GM19043 (cell line): ENCODE data around the gene GSN.

ENCODE experiments used
- ATAC-seq: cut with Tn5 transposase; IDR thresholded peaks from one replicate; pipeline ENCODE4 v1.9.1; 2021; ENCODE audit warnings: low read depth; ENCODE audit not compliant: unreplicated experiment

GSN gene

GRCh38 chr9:121267689-121268597 is at the start of gene GSN:
Gene GSN, plus strand, starts transcription at chr9:121268162. Its CDS starts 33,810 bp downstream, at chr9:121301972.
- peak; percentile 10 for ATAC-seq

GRCh38 chr9:121218357-121219027 is 49.5 kb upstream of the GSN start:
- no peak for ATAC-seq

GRCh38 chr9:121219530-121219929 is 48.4 kb upstream of the GSN start:
- ATAC-seq = no peak

- no peak for ATAC-seq
These were observed 46.8 kb upstream of the GSN start for GRCh38 chr9:121220996-121221663.

GRCh38 chr9:121221664-121222055 is 46.3 kb upstream of the GSN start:
- ATAC-seq = no peak

GRCh38 chr9:121222524-121223171 is 45.3 kb upstream of the GSN start:
- no peak for ATAC-seq

- ATAC-seq = no peak
These were observed 42.7 kb upstream of the GSN start for GRCh38 chr9:121225240-121225639.

GRCh38 chr9:121226175-121226574 is 41.8 kb upstream of the GSN start:
- no peak for ATAC-seq

- no peak for ATAC-seq
These were observed 40.1 kb upstream of the GSN start for GRCh38 chr9:121227862-121228261.

GRCh38 chr9:121230256-121230655 is 37.7 kb upstream of the GSN start:
- no peak for ATAC-seq

- ATAC-seq = no peak
These were observed 35.7 kb upstream of the GSN start for GRCh38 chr9:121232251-121232650.

GRCh38 chr9:121233906-121234831 is 33.8 kb upstream of the GSN start:
- ATAC-seq = no peak

- no peak for ATAC-seq
These were observed 33.2 kb upstream of the GSN start for GRCh38 chr9:121234832-121235161.

- ATAC-seq = no peak
These were observed 32.5 kb upstream of the GSN start for GRCh38 chr9:121235512-121235911.

GRCh38 chr9:121237916-121238315 is 30.0 kb upstream of the GSN start:
- ATAC-seq = no peak

GRCh38 chr9:121239071-121239470 is 28.9 kb upstream of the GSN start:
- no peak for ATAC-seq

- no peak for ATAC-seq
These were observed 28.1 kb upstream of the GSN start for GRCh38 chr9:121239851-121240250.

GRCh38 chr9:121240472-121241135 is 27.4 kb upstream of the GSN start:
- ATAC-seq = no peak

- no peak for ATAC-seq
These were observed 25.6 kb upstream of the GSN start for GRCh38 chr9:121242219-121242958.
